OCI-LY7 (cell line): Measurements from ENCODE around the gene USP37. TPM values are rescaled to one million over a fixed set of nuclear protein-coding genes. Genes with fewer than 3 reads are reported as not detected.

Experiments used
- BruUV-seq: library from RNA; stranded (reverse); fragments of 400-500 nt; replicated peaks from 2 replicates; lab custom pipeline; 2021; lab: Mats Ljungman, UMichigan
- CTCF ChIA-PET: fragments of 300-600 bp; sonication (Branson Sonifier 250); formaldehyde crosslinking; loops from one replicate; lab custom pipeline; 2022; ENCODE audit warnings: antibody characterized with exemption; ENCODE audit not compliant: unreplicated experiment; lab: Charles Lee
- POLR2A ChIA-PET: fragments of 300-600 bp; sonication (Branson Sonifier 250); formaldehyde crosslinking; loops from one replicate; lab custom pipeline; 2022; ENCODE audit warnings: antibody characterized with exemption; lab: Charles Lee
- DNase-seq: peaks from one replicate; pipeline ENCODE4 v3.0.0-alpha.2; 2015; ENCODE audit warnings: low spot score
- H2AFZ ChIP-seq: fragments of 200-600 bp; sonication (generic), shearing (Covaris generic); 2 replicates; pipeline ENCODE4 v1.6.1; 2014; ENCODE audit warnings: mild to moderate bottlenecking, antibody characterized with exemption, low read length, moderate library complexity
- H3K27ac ChIP-seq: fragments of 200-600 bp; sonication (generic); 2 replicates; pipeline ENCODE4 v1.5.1; 2014; ENCODE audit warnings: mixed run types, low read depth, mild to moderate bottlenecking, moderate library complexity, low read length, inconsistent platforms; ENCODE audit not compliant: poor library complexity, severe bottlenecking
- H3K36me3 ChIP-seq: fragments of 200-600 bp; sonication (generic); 2 replicates; pipeline ENCODE4 v1.6.1; 2014; ENCODE audit warnings: mild to moderate bottlenecking, antibody characterized with exemption, low read length, moderate library complexity, mixed read lengths; ENCODE audit not compliant: insufficient read depth
- H3K4me1 ChIP-seq: fragments of 200-600 bp; sonication (generic); 2 replicates; pipeline ENCODE4 v1.5.1; 2014; ENCODE audit warnings: mild to moderate bottlenecking, low read length; ENCODE audit not compliant: insufficient read depth, poor library complexity, severe bottlenecking
- H3K4me2 ChIP-seq: fragments of 200-600 bp; sonication (generic); 2 replicates; pipeline ENCODE4 v1.6.1; 2014; ENCODE audit warnings: mild to moderate bottlenecking, low read length
- H3K4me3 ChIP-seq: fragments of 200-600 bp; sonication (generic); 2 replicates; pipeline ENCODE4 v1.5.1; 2014; ENCODE audit warnings: mild to moderate bottlenecking, low read depth, low read length; ENCODE audit not compliant: poor library complexity, severe bottlenecking
- H3K79me2 ChIP-seq: fragments of 200-600 bp; sonication (generic); 2 replicates; pipeline ENCODE4 v1.6.1; 2016; ENCODE audit warnings: low read depth, mild to moderate bottlenecking, low read length, moderate library complexity, mixed read lengths; ENCODE audit not compliant: insufficient read depth
- H3K9me2 ChIP-seq: fragments of 200-600 bp; sonication (generic); 2 replicates; pipeline ENCODE4 v1.6.1; 2016; ENCODE audit warnings: mild to moderate bottlenecking, low read length, mixed read lengths; ENCODE audit not compliant: insufficient read depth
- H3K9me3 ChIP-seq: fragments of 200-600 bp; sonication (generic); 2 replicates; pipeline ENCODE4 v1.6.1; 2014; ENCODE audit warnings: mild to moderate bottlenecking, mixed run types, low read length, mixed read lengths
- H4K20me1 ChIP-seq: fragments of 200-600 bp; sonication (generic); 2 replicates; pipeline ENCODE4 v1.6.1; 2014; ENCODE audit warnings: mild to moderate bottlenecking, antibody characterized with exemption, low read length, moderate library complexity, mixed read lengths; ENCODE audit not compliant: insufficient read depth
- EZH2phosphoT487 ChIP-seq: fragments of 200-600 bp; sonication (generic); IDR thresholded peaks from 2 replicates; pipeline ENCODE4 v1.6.1; 2018; ENCODE audit warnings: low read depth, borderline replicate concordance, mild to moderate bottlenecking, mixed run types, antibody characterized with exemption, low read length, moderate library complexity, mixed read lengths
- intact Hi-C: fragments of 100-400 bp; cut with micrococcal nuclease; formaldehyde crosslinking; loops from one replicate; pipeline ENCODE4 v1.10.0; 2022; ENCODE audit not compliant: unreplicated experiment
- total RNA-seq, 2 experiments: library from RNA; depleted of rRNA in 1 of 2; stranded (reverse); fragments of >200 nt in 1 of 2; shearing (Covaris generic) in 1 of 2; gene quantifications; 2 replicates each; pipeline ENCODE4 v1.2.3, GENCODE V29; 2014 to 2022
- TF ChIP-seq, protein P1 (sequence below): fragments of 200-600 bp; sonication (generic); conservative IDR thresholded peaks from 2 replicates; pipeline ENCODE4 v1.5.1; 2014; ENCODE audit warnings: mild to moderate bottlenecking, antibody characterized with exemption, low read length, moderate library complexity, mixed read lengths

USP37 gene
- total RNA-seq, 2 experiments from 2014 or later = 23.3 to 32.4 TPM

DNA sequence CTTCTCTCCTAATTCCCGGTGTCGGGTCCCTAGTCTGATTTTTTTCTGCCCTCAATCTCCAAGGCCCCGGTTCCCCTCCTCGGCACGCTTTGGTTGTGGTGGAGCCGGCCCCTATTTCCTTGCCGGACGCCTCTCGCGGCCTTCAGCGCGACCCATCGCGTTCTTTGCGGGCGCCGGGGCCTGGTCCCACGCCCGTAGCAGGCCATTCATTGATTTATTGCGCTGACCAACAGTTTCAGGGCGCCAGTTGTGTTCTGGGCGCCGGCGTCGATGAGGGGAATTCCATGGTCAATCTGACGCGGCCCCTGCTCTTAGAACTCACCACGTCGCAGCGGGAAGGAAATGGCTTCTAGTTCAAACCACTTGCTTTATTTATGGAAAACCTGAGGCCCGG, 884 bp upstream of the USP37 start:
- Histone ChIP-seq H3K79me2 (peaks cover 94% of the 10 kb centered on the region), H4K20me1 (peaks cover 33% of the 10 kb centered on the region), H2AFZ (peak overlapping the region; percentile 57; the same call in 1 of the 2 replicates), H3K9me2 (no peaks in the 10 kb centered on the region), H3K9me3 (no peaks in the 10 kb centered on the region), H3K4me3 (peak overlapping the region; percentile 93), H3K27ac (peak overlapping the region; percentile 89), H3K4me2 (peak overlapping the region; percentile 82), H3K4me1 (peaks cover 31% of the 10 kb centered on the region), H3K36me3 (peaks cover 71% of the 10 kb centered on the region)
- POLR2A ChIA-PET = interaction anchor here (0.6 to 1.8 kb wide), 3 partner anchors 15 to 102 kb away, joined by 3 to 5 read pairs (median 3); partner anchors contain the start of genes RNF25 and STK36
- no TSS peak for BruUV-seq
- CTCF ChIA-PET = no interaction called here
- no peak for TF ChIP-seq EZH2phosphoT487
- intact Hi-C loops = loop anchor here (2.0 to 5.0 kb wide), 3 partner anchors 88 to 352 kb away; partner anchors contain the start of genes ARPC2, BCS1L and ZNF142
- DNase-seq = peak; percentile 61

DNA sequence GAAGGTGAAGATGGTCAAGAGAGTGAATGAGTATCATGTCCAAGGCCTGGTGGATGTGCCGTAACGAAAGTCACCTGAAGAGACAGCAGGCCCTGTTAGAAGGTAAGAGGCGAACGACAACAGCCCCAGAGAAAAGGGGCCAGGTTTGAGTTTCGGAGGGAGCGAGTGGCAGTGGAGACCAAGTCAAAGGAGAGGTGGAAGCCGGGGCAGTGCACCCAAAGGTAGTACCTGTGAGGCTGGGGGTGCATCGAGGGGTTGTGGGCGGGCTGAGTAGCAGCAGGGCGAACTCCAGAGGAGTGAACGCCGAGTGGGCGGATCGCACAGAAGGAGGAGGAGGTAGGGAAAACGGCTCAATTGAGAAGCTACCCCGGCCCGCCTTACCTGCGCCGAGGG, 358 bp downstream of the USP37 start:
- Histone ChIP-seq H3K9me3 (no peaks in the 10 kb centered on the region), H2AFZ (peak overlapping the region; percentile 36; the same call in 1 of the 2 replicates), H3K27ac (peak overlapping the region; percentile 51), H3K79me2 (peaks cover 83% of the 10 kb centered on the region), H3K36me3 (peaks cover 69% of the 10 kb centered on the region), H4K20me1 (peaks cover 33% of the 10 kb centered on the region), H3K4me1 (peaks cover 31% of the 10 kb centered on the region), H3K4me2 (peak overlapping the region; percentile 91), H3K4me3 (peak overlapping the region; percentile 93), H3K9me2 (no peaks in the 10 kb centered on the region)
- no TSS peak for BruUV-seq
- intact Hi-C loops = loop anchor here (1.0 to 5.0 kb wide), 4 partner anchors 90 to 350 kb away; partner anchors contain the start of genes AAMP, ARPC2, BCS1L and PNKD
- no peak for DNase-seq
- ChIA-PET POLR2A (interaction anchor here (0.9 to 1.7 kb wide), 3 partner anchors 10 to 319 kb away, joined by 3 to 7 read pairs (median 3); no protein-coding TSS in a partner anchor), CTCF (interaction anchor here (0.6 kb wide), 2 partner anchors 92 to 195 kb away, joined by 3 to 4 read pairs; partner anchors contain the start of genes BCS1L and ZNF142)
- TF ChIP-seq, protein P1, sequence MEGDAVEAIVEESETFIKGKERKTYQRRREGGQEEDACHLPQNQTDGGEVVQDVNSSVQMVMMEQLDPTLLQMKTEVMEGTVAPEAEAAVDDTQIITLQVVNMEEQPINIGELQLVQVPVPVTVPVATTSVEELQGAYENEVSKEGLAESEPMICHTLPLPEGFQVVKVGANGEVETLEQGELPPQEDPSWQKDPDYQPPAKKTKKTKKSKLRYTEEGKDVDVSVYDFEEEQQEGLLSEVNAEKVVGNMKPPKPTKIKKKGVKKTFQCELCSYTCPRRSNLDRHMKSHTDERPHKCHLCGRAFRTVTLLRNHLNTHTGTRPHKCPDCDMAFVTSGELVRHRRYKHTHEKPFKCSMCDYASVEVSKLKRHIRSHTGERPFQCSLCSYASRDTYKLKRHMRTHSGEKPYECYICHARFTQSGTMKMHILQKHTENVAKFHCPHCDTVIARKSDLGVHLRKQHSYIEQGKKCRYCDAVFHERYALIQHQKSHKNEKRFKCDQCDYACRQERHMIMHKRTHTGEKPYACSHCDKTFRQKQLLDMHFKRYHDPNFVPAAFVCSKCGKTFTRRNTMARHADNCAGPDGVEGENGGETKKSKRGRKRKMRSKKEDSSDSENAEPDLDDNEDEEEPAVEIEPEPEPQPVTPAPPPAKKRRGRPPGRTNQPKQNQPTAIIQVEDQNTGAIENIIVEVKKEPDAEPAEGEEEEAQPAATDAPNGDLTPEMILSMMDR = no peak
- TF ChIP-seq EZH2phosphoT487 = no peak

DNA sequence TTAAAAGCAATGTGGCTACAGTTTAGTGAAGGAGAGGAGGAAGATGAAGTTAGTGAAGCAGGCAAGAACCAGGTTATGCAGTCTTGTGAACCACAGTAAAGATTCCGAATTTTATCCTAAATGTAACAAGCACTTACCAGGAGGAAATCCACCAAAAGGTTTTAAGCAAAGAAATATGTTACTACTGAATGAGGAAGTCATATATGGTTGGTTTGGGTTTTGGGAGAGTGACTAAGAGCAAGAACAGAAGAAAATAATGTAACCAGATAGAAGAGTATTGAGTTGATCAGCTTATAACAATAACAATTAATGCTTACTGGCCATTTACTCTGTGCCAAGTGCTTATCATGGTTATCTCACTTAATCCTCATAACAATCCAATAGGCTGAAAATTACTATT, 1.9 kb downstream of the USP37 start:
- POLR2A ChIA-PET = interaction anchor here (0.6 to 1.4 kb wide), 2 partner anchors 67 to 89 kb away, joined by 3 to 4 read pairs; no protein-coding TSS in a partner anchor

More for the DNA sequence above, 1.9 kb downstream of the USP37 start:
- Histone ChIP-seq H3K4me2 (peak overlapping the region; percentile 91), H3K27ac (no peak overlapping the region), H3K79me2 (peaks cover 79% of the 10 kb centered on the region), H4K20me1 (peaks cover 38% of the 10 kb centered on the region), H3K36me3 (peaks cover 70% of the 10 kb centered on the region), H3K4me3 (peak overlapping the region; percentile 93), H3K9me3 (no peaks in the 10 kb centered on the region), H3K9me2 (no peaks in the 10 kb centered on the region), H2AFZ (no peak overlapping the region), H3K4me1 (peaks cover 30% of the 10 kb centered on the region)
- CTCF ChIA-PET = no interaction called here
- no TSS peak for BruUV-seq
- TF ChIP-seq, protein P1 = no peak
- no peak for TF ChIP-seq EZH2phosphoT487
- intact Hi-C loops = loop anchor here (5.0 kb wide), 2 partner anchors 91 to 349 kb away; partner anchors contain the start of genes ARPC2, BCS1L and ZNF142
- no peak for DNase-seq
